ENCODE results near the gene CASP5. TPM values are rescaled to one million over a fixed set of nuclear protein-coding genes. Genes with fewer than 3 reads are reported as not detected.
A peak's percentile ranks its signal among the peaks of the same experiment; 100 is the strongest.
"Not testable (repeated sequence)": the region's sequence is repeated elsewhere in the genome, so short reads cannot be mapped to it uniquely, and the experiment has no call there.

Gene CASP5
- total and polyA plus RNA-seq, 4 donors, result 0.17 to 0.50 TPM; not detected in 2

- no CpG with 5 or more reads among the region's 2 CpGs for WGBS (ENCODE audit: insufficient coverage)
- no peaks in the 10 kb centered on the region for H3K27me3 ChIP-seq (ENCODE audit: control insufficient read depth, insufficient read depth, low read length)
- DNase-seq (ENCODE audit: low read depth in 4 of 6, low spot score in 6 of 6), result no peak
Observed at GRCh38 chr11:104973616-104974015, 49.4 kb downstream of the CASP5 start.

GRCh38 chr11:104972924-104973323, 50.0 kb downstream of the CASP5 start:
- WGBS (ENCODE audit: insufficient coverage), result 86% methylated on average over 5 of the region's 8 CpGs
- H3K27ac ChIP-seq (ENCODE audit: low read depth, low read length), result not testable (repeated sequence)

More at GRCh38 chr11:104973616-104974015, 49.4 kb downstream of the CASP5 start:
- Histone ChIP-seq H3K27ac (ENCODE audit: low read depth, low read length) (no peak overlapping the region), H3K36me3 (ENCODE audit: control insufficient read depth, insufficient read depth, low read length) (no peaks in the 10 kb centered on the region), H3K4me1 (ENCODE audit: control insufficient read depth, insufficient read depth, low read length) (no peaks in the 10 kb centered on the region), H3K4me3 (ENCODE audit: low read depth, low read length) (no peak overlapping the region), H3K9me3 (ENCODE audit: control insufficient read depth, insufficient read depth, low read length) (peaks cover 4% of the 10 kb centered on the region)

GRCh38 chr11:104970756-104971155, 52.2 kb downstream of the CASP5 start:
- Histone ChIP-seq H3K27me3 (ENCODE audit: control insufficient read depth, insufficient read depth, low read length) (no peaks in the 10 kb centered on the region), H3K27ac (ENCODE audit: low read depth, low read length) (no peak overlapping the region), H3K9me3 (ENCODE audit: control insufficient read depth, insufficient read depth, low read length) (peaks cover 4% of the 10 kb centered on the region), H3K4me3 (ENCODE audit: low read depth, low read length) (no peak overlapping the region), H3K4me1 (ENCODE audit: control insufficient read depth, insufficient read depth, low read length) (no peaks in the 10 kb centered on the region), H3K36me3 (ENCODE audit: control insufficient read depth, insufficient read depth, low read length) (no peaks in the 10 kb centered on the region)
- DNase-seq (ENCODE audit: low read depth in 4 of 6, low spot score in 6 of 6), result no peak

More at GRCh38 chr11:104972924-104973323, 50.0 kb downstream of the CASP5 start:
- not testable (repeated sequence) for H3K9me3 ChIP-seq (ENCODE audit: control insufficient read depth, insufficient read depth, low read length); H3K4me1 ChIP-seq (ENCODE audit: control insufficient read depth, insufficient read depth, low read length); DNase-seq (ENCODE audit: low read depth in 4 of 6, low spot score in 6 of 6); H3K36me3 ChIP-seq (ENCODE audit: control insufficient read depth, insufficient read depth, low read length); H3K27me3 ChIP-seq (ENCODE audit: control insufficient read depth, insufficient read depth, low read length); H3K4me3 ChIP-seq (ENCODE audit: low read depth, low read length)

GRCh38 chr11:104968856-104969776, 53.9 kb downstream of the CASP5 start:
- Histone ChIP-seq H3K27me3 (ENCODE audit: control insufficient read depth, insufficient read depth, low read length) (no peaks in the 10 kb centered on the region), H3K27ac (ENCODE audit: low read depth, low read length) (no peak overlapping the region), H3K4me3 (ENCODE audit: low read depth, low read length) (no peak overlapping the region), H3K4me1 (ENCODE audit: control insufficient read depth, insufficient read depth, low read length) (no peaks in the 10 kb centered on the region), H3K36me3 (ENCODE audit: control insufficient read depth, insufficient read depth, low read length) (no peaks in the 10 kb centered on the region), H3K9me3 (ENCODE audit: control insufficient read depth, insufficient read depth, low read length) (peaks cover 4% of the 10 kb centered on the region)
- DNase-seq (ENCODE audit: low read depth in 4 of 6, low spot score in 6 of 6), result peak in 1 of 6 donors; percentile 6
- 78% methylated on average over 15 of the region's 16 CpGs for WGBS (ENCODE audit: insufficient coverage)

- H3K4me3 ChIP-seq (ENCODE audit: low read depth, low read length), result peak within 1 kb of the TSS; percentile 41
- no peaks in the 10 kb centered on the region for H3K36me3 ChIP-seq (ENCODE audit: control insufficient read depth, insufficient read depth, low read length)
- WGBS (ENCODE audit: insufficient coverage), result 60% methylated on average over 1 of the region's 4 CpGs
- peak within 1 kb of the TSS; percentile 79 for H3K27ac ChIP-seq (ENCODE audit: low read depth, low read length)
- peak in 1 of 6 donors; percentile 35 for DNase-seq (ENCODE audit: low read depth in 4 of 6, low spot score in 6 of 6)
- H3K4me1 ChIP-seq (ENCODE audit: control insufficient read depth, insufficient read depth, low read length), result no peaks in the 10 kb centered on the region
- peaks cover 3% of the 10 kb centered on the region for H3K9me3 ChIP-seq (ENCODE audit: control insufficient read depth, insufficient read depth, low read length)
- H3K27me3 ChIP-seq (ENCODE audit: control insufficient read depth, insufficient read depth, low read length), result no peaks in the 10 kb centered on the region
Observed at GRCh38 chr11:104968355-104968855, 54.6 kb downstream of the CASP5 start, which contains the start of gene CASP4. TSS of gene CASP4 (minus strand) at chr11:104968574. CDS start at chr11:104968525, 49 bp downstream.

GRCh38 chr11:104967534-104968354, 55.2 kb downstream of the CASP5 start:
- no peaks in the 10 kb centered on the region for H3K4me1 ChIP-seq (ENCODE audit: control insufficient read depth, insufficient read depth, low read length)
- no peaks in the 10 kb centered on the region for H3K36me3 ChIP-seq (ENCODE audit: control insufficient read depth, insufficient read depth, low read length)
- H3K9me3 ChIP-seq (ENCODE audit: control insufficient read depth, insufficient read depth, low read length), result peaks cover 2% of the 10 kb centered on the region
- no peak for DNase-seq (ENCODE audit: low read depth in 4 of 6, low spot score in 6 of 6)
- peak overlapping the region; percentile 79 for H3K27ac ChIP-seq (ENCODE audit: low read depth, low read length)
- peak overlapping the region; percentile 41 for H3K4me3 ChIP-seq (ENCODE audit: low read depth, low read length)
- 89% methylated on average over 4 of the region's 11 CpGs for WGBS (ENCODE audit: insufficient coverage)
- no peaks in the 10 kb centered on the region for H3K27me3 ChIP-seq (ENCODE audit: control insufficient read depth, insufficient read depth, low read length)

GRCh38 chr11:104965735-104966134, 57.2 kb downstream of the CASP5 start:
- Histone ChIP-seq H3K27me3 (ENCODE audit: control insufficient read depth, insufficient read depth, low read length) (no peaks in the 10 kb centered on the region), H3K4me1 (ENCODE audit: control insufficient read depth, insufficient read depth, low read length) (no peaks in the 10 kb centered on the region), H3K27ac (ENCODE audit: low read depth, low read length) (no peak overlapping the region), H3K36me3 (ENCODE audit: control insufficient read depth, insufficient read depth, low read length) (no peaks in the 10 kb centered on the region), H3K9me3 (ENCODE audit: control insufficient read depth, insufficient read depth, low read length) (peaks cover 2% of the 10 kb centered on the region), H3K4me3 (ENCODE audit: low read depth, low read length) (no peak overlapping the region)
- 100% methylated on average over 2 of the region's 5 CpGs for WGBS (ENCODE audit: insufficient coverage)
- DNase-seq (ENCODE audit: low read depth in 4 of 6, low spot score in 6 of 6), result no peak

- DNase-seq (ENCODE audit: low read depth in 4 of 6, low spot score in 6 of 6), result no peak
Observed at GRCh38 chr11:104964247-104964646, 58.7 kb downstream of the CASP5 start.

GRCh38 chr11:104962852-104963251, 60.1 kb downstream of the CASP5 start:
- Histone ChIP-seq H3K27ac (ENCODE audit: low read depth, low read length) (no peak overlapping the region), H3K4me1 (ENCODE audit: control insufficient read depth, insufficient read depth, low read length) (no peaks in the 10 kb centered on the region), H3K36me3 (ENCODE audit: control insufficient read depth, insufficient read depth, low read length) (no peaks in the 10 kb centered on the region), H3K27me3 (ENCODE audit: control insufficient read depth, insufficient read depth, low read length) (no peaks in the 10 kb centered on the region), H3K4me3 (ENCODE audit: low read depth, low read length) (no peak overlapping the region), H3K9me3 (ENCODE audit: control insufficient read depth, insufficient read depth, low read length) (no peaks in the 10 kb centered on the region)
- DNase-seq (ENCODE audit: low read depth in 4 of 6, low spot score in 6 of 6), result no peak
- WGBS (ENCODE audit: insufficient coverage), result no CpG with 5 or more reads among the region's 3 CpGs

More at GRCh38 chr11:104964247-104964646, 58.7 kb downstream of the CASP5 start:
- Histone ChIP-seq H3K4me1 (ENCODE audit: control insufficient read depth, insufficient read depth, low read length) (no peaks in the 10 kb centered on the region), H3K9me3 (ENCODE audit: control insufficient read depth, insufficient read depth, low read length) (no peaks in the 10 kb centered on the region), H3K27me3 (ENCODE audit: control insufficient read depth, insufficient read depth, low read length) (no peaks in the 10 kb centered on the region), H3K4me3 (ENCODE audit: low read depth, low read length) (no peak overlapping the region), H3K36me3 (ENCODE audit: control insufficient read depth, insufficient read depth, low read length) (no peaks in the 10 kb centered on the region), H3K27ac (ENCODE audit: low read depth, low read length) (no peak overlapping the region)
- WGBS (ENCODE audit: insufficient coverage), result no CpG with 5 or more reads among the region's 1 CpG
